GM12875 (cell line): ENCODE measurements around the gene SRSF1.
"Not testable (repeated sequence)": the region's sequence is repeated elsewhere in the genome, so short reads cannot be mapped to it uniquely, and the experiment has no call there.

Source experiments
- H3K4me3 ChIP-seq: one replicate; pipeline ENCODE4 v1.5.1; 2011; ENCODE audit warnings: low read depth, low read length, control low read depth
- TF ChIP-seq, protein P1 (sequence below): IDR thresholded peaks from 2 replicates; pipeline ENCODE4 v1.5.1; 2011; ENCODE audit warnings: low read depth, mild to moderate bottlenecking, control low read depth, inconsistent platforms, low read length, moderate library complexity, borderline replicate concordance; ENCODE audit not compliant: insufficient read depth

The SRSF1 gene

GRCh38 chr17:57968456-57968855, 38.6 kb downstream of the SRSF1 start:
- H3K4me3 ChIP-seq: no peak overlapping the region
- TF ChIP-seq, protein P1, sequence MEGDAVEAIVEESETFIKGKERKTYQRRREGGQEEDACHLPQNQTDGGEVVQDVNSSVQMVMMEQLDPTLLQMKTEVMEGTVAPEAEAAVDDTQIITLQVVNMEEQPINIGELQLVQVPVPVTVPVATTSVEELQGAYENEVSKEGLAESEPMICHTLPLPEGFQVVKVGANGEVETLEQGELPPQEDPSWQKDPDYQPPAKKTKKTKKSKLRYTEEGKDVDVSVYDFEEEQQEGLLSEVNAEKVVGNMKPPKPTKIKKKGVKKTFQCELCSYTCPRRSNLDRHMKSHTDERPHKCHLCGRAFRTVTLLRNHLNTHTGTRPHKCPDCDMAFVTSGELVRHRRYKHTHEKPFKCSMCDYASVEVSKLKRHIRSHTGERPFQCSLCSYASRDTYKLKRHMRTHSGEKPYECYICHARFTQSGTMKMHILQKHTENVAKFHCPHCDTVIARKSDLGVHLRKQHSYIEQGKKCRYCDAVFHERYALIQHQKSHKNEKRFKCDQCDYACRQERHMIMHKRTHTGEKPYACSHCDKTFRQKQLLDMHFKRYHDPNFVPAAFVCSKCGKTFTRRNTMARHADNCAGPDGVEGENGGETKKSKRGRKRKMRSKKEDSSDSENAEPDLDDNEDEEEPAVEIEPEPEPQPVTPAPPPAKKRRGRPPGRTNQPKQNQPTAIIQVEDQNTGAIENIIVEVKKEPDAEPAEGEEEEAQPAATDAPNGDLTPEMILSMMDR: no peak

DNA sequence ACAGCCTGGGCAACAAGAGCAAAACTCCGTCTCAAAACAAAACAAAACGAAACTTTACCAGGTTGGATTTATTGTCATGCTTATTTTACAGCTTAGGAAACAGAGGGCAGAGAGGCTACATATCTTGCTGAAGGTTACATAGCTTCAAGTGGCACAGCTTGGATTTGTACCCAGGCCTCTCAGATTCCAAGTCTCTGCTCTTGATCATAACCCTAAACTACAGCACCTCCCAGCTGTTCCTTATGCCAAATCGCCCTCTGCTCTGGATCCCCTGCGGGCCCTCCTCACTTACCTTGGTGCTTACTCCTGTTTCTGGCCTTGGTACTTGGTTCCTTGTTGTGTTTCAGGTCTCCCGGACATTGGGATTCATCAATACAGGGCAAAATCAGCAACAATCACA, 40.2 kb downstream of the SRSF1 start:
- TF ChIP-seq, protein P1: no peak
- no peak overlapping the region for H3K4me3 ChIP-seq

- H3K4me3 ChIP-seq: no peak overlapping the region
- TF ChIP-seq, protein P1: no peak
Observed at GRCh38 chr17:57966246-57966645, 40.8 kb downstream of the SRSF1 start.

DNA sequence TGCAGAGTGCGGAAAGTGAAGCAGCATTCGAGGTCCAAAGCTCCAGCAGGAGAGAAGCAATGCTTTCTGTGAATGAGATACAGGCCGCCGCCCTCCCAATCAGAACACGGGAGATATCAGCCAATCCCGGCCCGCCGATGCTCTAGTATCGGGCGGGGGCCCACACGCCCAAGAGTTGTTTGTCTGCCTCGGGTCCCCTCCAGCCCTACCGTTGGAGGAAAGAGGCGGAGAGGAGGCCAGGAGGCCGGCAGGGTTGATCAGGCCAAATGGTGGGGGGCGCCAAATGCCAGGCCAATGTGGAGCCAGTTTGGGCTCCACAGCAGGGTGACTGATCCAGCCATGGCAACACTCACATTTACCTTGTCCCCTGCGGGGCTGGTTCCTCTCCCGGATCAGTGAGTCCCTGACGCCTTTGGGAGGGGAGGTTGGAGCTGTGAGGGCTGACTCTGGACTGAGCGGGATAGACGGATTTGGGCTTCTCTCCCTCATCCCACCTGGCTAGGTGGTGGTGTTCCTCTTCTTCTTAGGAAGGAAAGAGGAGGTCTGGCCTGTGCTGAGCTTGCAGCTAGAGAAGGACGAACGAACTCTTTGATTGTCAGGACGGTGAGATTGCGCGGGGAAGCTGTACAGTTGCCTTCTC, 41.4 kb downstream of the SRSF1 start:
- TF ChIP-seq, protein P1: no peak

GRCh38 chr17:57963149-57963511, 43.9 kb downstream of the SRSF1 start:
- H3K4me3 ChIP-seq: no peak overlapping the region
- TF ChIP-seq, protein P1: no peak

More for the DNA sequence above, 41.4 kb downstream of the SRSF1 start:
- H3K4me3 ChIP-seq: no peak overlapping the region

DNA sequence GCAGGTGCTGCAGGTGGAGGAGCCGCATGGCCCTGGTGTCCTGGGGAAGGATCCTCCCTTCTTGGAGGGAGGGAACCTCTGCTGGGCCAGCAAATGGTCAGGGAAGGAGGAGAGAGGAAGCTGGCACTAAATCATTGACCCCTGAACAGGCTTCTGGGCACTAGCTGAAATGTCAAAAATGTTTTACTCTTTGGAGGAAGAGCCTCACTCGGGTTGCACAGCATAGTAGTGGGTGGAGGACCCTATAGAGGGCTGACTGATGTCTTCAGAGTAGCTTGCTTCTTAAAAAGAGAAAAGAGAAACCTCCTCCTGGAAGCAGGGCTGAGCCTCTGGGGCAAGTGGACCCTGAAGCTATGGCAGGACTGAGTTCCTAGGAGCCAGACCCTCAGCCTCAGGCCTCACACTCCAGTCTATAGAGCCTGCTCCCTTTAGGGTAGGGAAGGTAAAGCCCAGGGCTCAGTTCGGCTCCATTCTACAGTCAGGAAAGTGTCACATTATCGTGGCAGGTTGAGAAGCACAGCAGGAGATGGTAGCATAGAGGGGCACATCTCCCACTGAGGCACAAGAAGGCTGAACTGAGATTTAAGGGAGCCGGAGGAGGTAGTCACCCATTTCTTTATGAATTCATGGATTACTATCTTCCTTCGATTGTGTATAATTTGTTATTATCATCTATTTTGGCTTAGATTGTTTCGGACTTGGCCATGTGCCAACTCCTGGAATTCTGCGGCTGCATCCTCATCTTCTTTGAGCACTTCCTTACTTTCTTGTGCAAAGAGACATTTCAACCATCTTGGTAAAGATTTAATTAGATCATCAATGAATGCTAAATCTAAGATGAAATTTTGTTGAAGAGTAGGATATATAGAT, 44.5 kb downstream of the SRSF1 start:
- TF ChIP-seq, protein P1: no peak
- no peak overlapping the region for H3K4me3 ChIP-seq

GRCh38 chr17:57959929-57960328, 47.1 kb downstream of the SRSF1 start:
- TF ChIP-seq, protein P1: no peak
- no peak overlapping the region for H3K4me3 ChIP-seq

DNA sequence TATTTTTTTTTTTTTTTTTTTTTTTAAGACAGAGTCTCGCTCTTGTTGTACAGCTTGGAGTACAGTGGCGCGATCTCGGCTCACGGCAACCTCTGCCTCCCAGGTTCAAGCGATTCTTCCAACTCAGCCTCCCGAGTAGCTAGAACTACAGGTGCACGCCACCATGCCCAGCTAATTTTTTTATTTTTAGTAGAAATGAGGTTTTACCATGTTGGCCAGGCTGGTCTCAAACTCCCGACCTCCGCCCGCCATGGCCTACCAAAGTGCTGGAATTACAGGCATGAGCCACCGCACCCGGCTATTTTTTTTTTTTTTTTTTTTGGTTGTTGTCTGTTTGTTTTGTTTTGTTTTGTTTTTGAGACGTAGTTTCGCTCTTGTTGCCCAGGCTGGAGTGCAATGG, 48.7 kb downstream of the SRSF1 start:
- not testable (repeated sequence) for H3K4me3 ChIP-seq
